ENCODE measurements around the gene PRDM15.

The PRDM15 gene

DNA sequence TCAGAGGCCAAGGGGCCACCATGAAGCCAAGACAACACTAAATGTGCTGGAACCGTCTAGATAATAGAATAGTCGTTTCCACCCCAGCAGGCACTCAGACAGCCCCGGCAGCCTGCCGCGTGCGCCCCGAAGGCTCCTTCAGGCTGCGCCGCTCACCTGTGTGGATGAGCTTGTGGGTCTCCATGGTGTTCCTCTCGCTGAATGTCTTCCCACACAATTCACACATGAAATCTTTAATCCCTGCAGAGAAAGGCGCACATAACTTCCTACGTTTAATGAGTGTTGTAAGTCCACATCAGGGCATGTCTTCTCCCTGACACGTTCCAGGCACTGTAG lies 68.6 kb downstream of the PRDM15 start:
- Histone ChIP-seq H3K27ac (ENCODE audit: low read depth in 2 of 2, low read length in 2 of 2) (no peak overlapping the region), H3K27me3 (ENCODE audit: control insufficient read depth in 2 of 2, insufficient read depth in 2 of 2, low read length in 2 of 2) (no peaks in the 10 kb centered on the region), H3K4me1 (ENCODE audit: control insufficient read depth in 2 of 2, insufficient read depth in 2 of 2, low read length in 2 of 2) (no peaks in the 10 kb centered on the region), H3K9me3 (ENCODE audit: control insufficient read depth in 2 of 2, low read length in 2 of 2) (no peaks in the 10 kb centered on the region), H3K4me3 (ENCODE audit: low read length in 2 of 2) (no peak overlapping the region), H3K36me3 (ENCODE audit: control insufficient read depth in 2 of 2, insufficient read depth in 2 of 2, low read length in 2 of 2) (peaks cover 11 to 36% of the 10 kb centered on the region in 2 donors), H3K9ac (ENCODE audit: low read depth in 1 of 2, low read length in 2 of 2) (no peak overlapping the region)

DNA sequence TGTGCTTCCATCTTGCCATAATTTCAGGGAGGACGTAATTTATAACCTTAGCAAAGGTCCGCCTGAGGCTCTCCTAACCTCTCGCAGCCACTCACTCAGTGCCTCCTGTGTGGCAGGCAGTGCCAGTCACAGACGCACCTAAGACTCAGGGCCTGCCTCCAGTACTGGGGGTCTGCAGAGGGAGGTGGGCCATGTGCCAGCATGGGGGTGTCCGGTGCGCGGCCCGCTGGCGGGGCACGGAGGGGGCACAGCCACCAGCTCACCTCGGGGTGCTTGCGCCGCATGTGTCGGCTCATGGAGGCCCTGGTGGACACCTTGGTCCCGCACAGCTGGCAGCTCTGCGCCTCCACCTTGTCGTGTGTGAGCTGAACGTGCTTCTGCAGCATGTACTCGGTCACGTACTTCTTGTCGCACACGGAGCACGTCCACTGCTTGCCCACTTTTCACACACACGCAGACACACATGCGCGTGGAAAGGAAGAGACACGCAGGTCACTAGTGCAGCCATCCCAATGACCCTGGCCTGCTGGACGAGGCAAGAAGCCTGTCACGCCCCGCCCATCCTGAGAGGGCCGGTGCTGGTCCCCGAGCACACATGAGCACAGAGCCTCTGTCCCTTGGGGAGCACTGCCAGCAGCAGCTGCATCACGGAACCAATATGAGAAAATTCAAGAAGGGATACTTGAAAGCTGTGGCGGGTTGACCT lies 69.1 kb downstream of the PRDM15 start:
- no peak overlapping the region for H3K9ac ChIP-seq (ENCODE audit: low read depth in 1 of 2, low read length in 2 of 2)
- H3K4me3 ChIP-seq (ENCODE audit: low read length in 2 of 2): no peak overlapping the region
- no peak overlapping the region for H3K27ac ChIP-seq (ENCODE audit: low read depth in 2 of 2, low read length in 2 of 2)
- H3K36me3 ChIP-seq (ENCODE audit: control insufficient read depth in 2 of 2, insufficient read depth in 2 of 2, low read length in 2 of 2): peaks cover 11 to 31% of the 10 kb centered on the region in 2 donors
- no peaks in the 10 kb centered on the region for H3K9me3 ChIP-seq (ENCODE audit: control insufficient read depth in 2 of 2, low read length in 2 of 2)
- H3K27me3 ChIP-seq (ENCODE audit: control insufficient read depth in 2 of 2, insufficient read depth in 2 of 2, low read length in 2 of 2): no peaks in the 10 kb centered on the region
- no peaks in the 10 kb centered on the region for H3K4me1 ChIP-seq (ENCODE audit: control insufficient read depth in 2 of 2, insufficient read depth in 2 of 2, low read length in 2 of 2)

DNA sequence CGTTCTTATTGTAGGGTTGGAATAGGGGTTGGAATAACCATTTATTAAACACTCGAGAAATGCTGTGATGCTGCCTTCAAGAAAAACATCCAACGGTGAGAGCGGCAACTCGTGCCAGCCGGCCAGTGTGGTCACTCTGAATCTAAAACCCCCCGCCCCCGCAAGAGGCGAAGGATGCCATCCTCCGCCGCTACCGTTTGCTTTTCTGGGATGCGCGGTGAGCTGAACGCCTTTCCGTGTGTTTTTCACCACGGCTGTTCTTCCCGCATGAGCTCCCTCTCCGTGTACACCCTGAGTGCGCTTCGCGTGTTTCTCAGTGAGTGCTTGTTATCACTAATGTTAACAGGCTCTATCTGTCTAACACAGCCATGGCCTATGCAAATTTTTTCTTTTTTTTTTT lies 70.3 kb downstream of the PRDM15 start:
- no peak overlapping the region for H3K27ac ChIP-seq (ENCODE audit: low read depth in 2 of 2, low read length in 2 of 2)
- no peaks in the 10 kb centered on the region for H3K4me1 ChIP-seq (ENCODE audit: control insufficient read depth in 2 of 2, insufficient read depth in 2 of 2, low read length in 2 of 2)

DNA sequence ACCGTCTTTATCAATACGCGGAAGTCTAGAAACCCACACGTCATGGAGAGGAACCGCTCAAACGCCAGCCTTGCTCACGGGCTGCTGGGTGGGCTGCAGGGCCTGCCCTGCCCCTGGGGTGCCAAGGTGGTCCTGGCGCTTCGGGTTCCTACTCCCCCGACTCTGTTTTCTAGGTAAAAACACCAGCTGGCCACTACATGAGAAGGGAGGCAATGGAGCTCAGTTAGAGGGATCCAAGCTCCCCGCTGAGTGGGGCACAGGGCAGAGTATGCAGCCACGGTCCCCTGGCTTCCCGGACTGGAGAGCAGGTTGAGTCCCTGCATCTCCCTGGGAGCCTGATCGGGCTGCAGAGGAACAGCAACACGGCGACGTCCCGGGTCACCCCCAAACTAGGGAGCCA lies 71.0 kb downstream of the PRDM15 start:
- H3K27ac ChIP-seq (ENCODE audit: low read depth in 2 of 2, low read length in 2 of 2): no peak overlapping the region
- H3K36me3 ChIP-seq (ENCODE audit: control insufficient read depth in 2 of 2, insufficient read depth in 2 of 2, low read length in 2 of 2): peaks cover 11 to 26% of the 10 kb centered on the region in 2 donors
- H3K9me3 ChIP-seq (ENCODE audit: control insufficient read depth in 2 of 2, low read length in 2 of 2): no peaks in the 10 kb centered on the region
- no peak overlapping the region for H3K4me3 ChIP-seq (ENCODE audit: low read length in 2 of 2)
- H3K4me1 ChIP-seq (ENCODE audit: control insufficient read depth in 2 of 2, insufficient read depth in 2 of 2, low read length in 2 of 2): no peaks in the 10 kb centered on the region
- H3K27me3 ChIP-seq (ENCODE audit: control insufficient read depth in 2 of 2, insufficient read depth in 2 of 2, low read length in 2 of 2): no peaks in the 10 kb centered on the region
- H3K9ac ChIP-seq (ENCODE audit: low read depth in 1 of 2, low read length in 2 of 2): no peak overlapping the region

More for the DNA sequence above, 70.3 kb downstream of the PRDM15 start:
- Histone ChIP-seq H3K27me3 (ENCODE audit: control insufficient read depth in 2 of 2, insufficient read depth in 2 of 2, low read length in 2 of 2) (no peaks in the 10 kb centered on the region), H3K9ac (ENCODE audit: low read depth in 1 of 2, low read length in 2 of 2) (no peak overlapping the region), H3K36me3 (ENCODE audit: control insufficient read depth in 2 of 2, insufficient read depth in 2 of 2, low read length in 2 of 2) (peaks cover 11 to 30% of the 10 kb centered on the region in 2 donors), H3K4me3 (ENCODE audit: low read length in 2 of 2) (no peak overlapping the region), H3K9me3 (ENCODE audit: control insufficient read depth in 2 of 2, low read length in 2 of 2) (no peaks in the 10 kb centered on the region)

DNA sequence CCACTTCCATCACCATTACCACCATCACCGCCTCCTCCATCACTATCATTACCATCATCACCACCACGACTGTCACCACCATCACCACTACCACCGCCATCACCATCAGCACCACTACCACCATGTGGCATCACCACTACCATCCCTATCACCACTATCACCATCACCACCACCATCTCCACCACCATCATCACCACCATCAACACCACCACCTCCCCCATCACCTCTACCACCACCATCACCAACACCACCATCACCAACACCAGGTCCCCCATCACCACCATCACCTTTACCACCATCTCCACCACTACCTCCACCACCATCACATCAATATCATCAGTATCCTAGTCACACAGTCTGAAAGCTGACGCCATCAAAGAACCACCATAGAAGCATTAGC lies 72.4 kb downstream of the PRDM15 start:
- H3K9ac ChIP-seq (ENCODE audit: low read depth in 1 of 2, low read length in 2 of 2): no peak overlapping the region
- no peak overlapping the region for H3K27ac ChIP-seq (ENCODE audit: low read depth in 2 of 2, low read length in 2 of 2)
- H3K27me3 ChIP-seq (ENCODE audit: control insufficient read depth in 2 of 2, insufficient read depth in 2 of 2, low read length in 2 of 2): no peaks in the 10 kb centered on the region
- no peak overlapping the region for H3K4me3 ChIP-seq (ENCODE audit: low read length in 2 of 2)
- H3K36me3 ChIP-seq (ENCODE audit: control insufficient read depth in 2 of 2, insufficient read depth in 2 of 2, low read length in 2 of 2): peaks cover 19 to 30% of the 10 kb centered on the region in 2 donors
- H3K9me3 ChIP-seq (ENCODE audit: control insufficient read depth in 2 of 2, low read length in 2 of 2): no peaks in the 10 kb centered on the region
- no peaks in the 10 kb centered on the region for H3K4me1 ChIP-seq (ENCODE audit: control insufficient read depth in 2 of 2, insufficient read depth in 2 of 2, low read length in 2 of 2)

DNA sequence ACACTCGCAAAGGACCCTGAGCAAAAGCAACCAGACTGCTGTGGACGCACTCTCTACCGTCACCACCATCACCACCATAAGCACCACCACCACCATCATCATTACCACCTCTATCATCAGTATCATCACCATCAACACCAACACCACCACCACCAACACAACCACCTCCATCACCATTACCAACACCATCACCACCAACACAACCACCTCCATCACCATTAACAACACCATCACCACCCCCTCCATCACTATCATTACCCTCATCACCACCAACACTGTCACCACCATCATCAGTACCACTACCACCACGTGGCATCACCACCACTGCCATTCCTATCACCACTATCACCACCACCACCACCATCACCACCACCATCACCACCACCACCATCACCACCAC lies 73.5 kb downstream of the PRDM15 start:
- H3K4me3 ChIP-seq (ENCODE audit: low read length in 2 of 2): no peak overlapping the region
- H3K27me3 ChIP-seq (ENCODE audit: control insufficient read depth in 2 of 2, insufficient read depth in 2 of 2, low read length in 2 of 2): no peaks in the 10 kb centered on the region
- no peaks in the 10 kb centered on the region for H3K9me3 ChIP-seq (ENCODE audit: control insufficient read depth in 2 of 2, low read length in 2 of 2)
- H3K27ac ChIP-seq (ENCODE audit: low read depth in 2 of 2, low read length in 2 of 2): no peak overlapping the region
- H3K9ac ChIP-seq (ENCODE audit: low read depth in 1 of 2, low read length in 2 of 2): no peak overlapping the region
- H3K4me1 ChIP-seq (ENCODE audit: control insufficient read depth in 2 of 2, insufficient read depth in 2 of 2, low read length in 2 of 2): no peaks in the 10 kb centered on the region
- H3K36me3 ChIP-seq (ENCODE audit: control insufficient read depth in 2 of 2, insufficient read depth in 2 of 2, low read length in 2 of 2): peaks cover 19 to 35% of the 10 kb centered on the region in 2 donors

DNA sequence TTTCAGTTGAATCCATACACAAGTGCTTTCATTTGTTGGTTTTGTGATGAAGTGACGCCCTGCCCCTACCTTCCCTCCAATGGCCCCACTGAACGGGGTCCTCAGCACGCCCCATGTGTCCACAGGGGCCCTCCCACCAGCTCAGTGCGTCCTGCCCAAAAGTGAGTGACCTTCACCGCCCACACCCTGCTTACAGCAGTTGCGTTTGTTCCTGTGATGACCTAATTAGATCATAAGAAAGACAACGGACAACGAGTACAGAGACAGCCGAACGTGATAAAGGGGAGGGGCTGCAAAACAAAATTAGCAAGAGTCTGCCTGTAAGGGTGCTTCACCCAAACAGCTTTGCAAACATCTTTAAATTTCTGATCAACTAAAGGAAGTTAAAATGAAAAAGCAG lies 74.1 kb downstream of the PRDM15 start:
- H3K4me1 ChIP-seq (ENCODE audit: control insufficient read depth in 2 of 2, insufficient read depth in 2 of 2, low read length in 2 of 2): no peaks in the 10 kb centered on the region
- H3K4me3 ChIP-seq (ENCODE audit: low read length in 2 of 2): no peak overlapping the region
- no peaks in the 10 kb centered on the region for H3K9me3 ChIP-seq (ENCODE audit: control insufficient read depth in 2 of 2, low read length in 2 of 2)
- H3K9ac ChIP-seq (ENCODE audit: low read depth in 1 of 2, low read length in 2 of 2): no peak overlapping the region
- no peak overlapping the region for H3K27ac ChIP-seq (ENCODE audit: low read depth in 2 of 2, low read length in 2 of 2)
- H3K36me3 ChIP-seq (ENCODE audit: control insufficient read depth in 2 of 2, insufficient read depth in 2 of 2, low read length in 2 of 2): peaks cover 14 to 35% of the 10 kb centered on the region in 2 donors
- no peaks in the 10 kb centered on the region for H3K27me3 ChIP-seq (ENCODE audit: control insufficient read depth in 2 of 2, insufficient read depth in 2 of 2, low read length in 2 of 2)

DNA sequence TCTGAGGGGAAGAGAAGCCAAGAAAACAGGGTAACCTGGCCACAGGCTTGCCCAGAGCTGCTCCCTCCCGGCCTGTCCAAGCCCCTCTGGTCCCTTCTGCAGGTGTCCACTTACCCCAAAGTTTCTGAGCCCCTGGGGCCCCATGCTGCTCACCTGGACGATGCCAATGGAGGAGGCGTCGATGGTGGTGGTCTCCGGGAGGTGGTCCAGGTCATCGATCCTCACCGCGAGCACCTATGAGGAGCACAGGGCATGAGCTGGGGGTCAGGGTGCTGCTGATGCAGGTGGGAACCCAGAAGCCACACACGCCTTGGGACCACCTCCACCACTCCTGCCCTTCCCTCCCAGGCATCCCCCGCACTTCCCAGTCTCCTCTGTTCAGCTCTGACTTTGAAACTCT lies 74.8 kb downstream of the PRDM15 start:
- H3K27me3 ChIP-seq (ENCODE audit: control insufficient read depth in 2 of 2, insufficient read depth in 2 of 2, low read length in 2 of 2): no peaks in the 10 kb centered on the region
- no peak overlapping the region for H3K27ac ChIP-seq (ENCODE audit: low read depth in 2 of 2, low read length in 2 of 2)
- H3K4me3 ChIP-seq (ENCODE audit: low read length in 2 of 2): no peak overlapping the region
- H3K36me3 ChIP-seq (ENCODE audit: control insufficient read depth in 2 of 2, insufficient read depth in 2 of 2, low read length in 2 of 2): peaks cover 12 to 34% of the 10 kb centered on the region in 2 donors
- H3K9ac ChIP-seq (ENCODE audit: low read depth in 1 of 2, low read length in 2 of 2): no peak overlapping the region
- no peaks in the 10 kb centered on the region for H3K4me1 ChIP-seq (ENCODE audit: control insufficient read depth in 2 of 2, insufficient read depth in 2 of 2, low read length in 2 of 2)
- no peaks in the 10 kb centered on the region for H3K9me3 ChIP-seq (ENCODE audit: control insufficient read depth in 2 of 2, low read length in 2 of 2)

DNA sequence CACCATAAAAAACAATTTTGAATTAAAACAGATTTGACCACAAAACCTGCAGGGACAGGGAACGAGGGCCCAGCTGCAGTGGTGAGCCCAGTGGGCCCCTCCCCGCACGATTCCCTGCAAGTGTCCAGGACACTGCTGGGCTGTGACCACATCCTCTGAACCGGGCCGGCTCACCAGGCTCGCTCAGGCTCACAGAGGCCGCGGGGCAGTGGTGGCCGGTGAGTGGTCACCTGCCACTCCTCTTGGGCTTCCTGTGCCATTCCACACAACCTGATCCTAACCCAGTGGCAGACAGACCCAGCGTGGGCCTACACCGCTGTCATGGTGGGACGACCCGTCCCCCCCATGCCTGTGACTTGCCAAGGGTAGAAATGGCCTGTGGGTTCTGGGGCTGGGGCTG lies 75.8 kb downstream of the PRDM15 start:
- H3K27ac ChIP-seq (ENCODE audit: low read depth in 2 of 2, low read length in 2 of 2): no peak overlapping the region
- peaks cover 12 to 39% of the 10 kb centered on the region in 2 donors for H3K36me3 ChIP-seq (ENCODE audit: control insufficient read depth in 2 of 2, insufficient read depth in 2 of 2, low read length in 2 of 2)
- H3K4me3 ChIP-seq (ENCODE audit: low read length in 2 of 2): no peak overlapping the region
- no peaks in the 10 kb centered on the region for H3K9me3 ChIP-seq (ENCODE audit: control insufficient read depth in 2 of 2, low read length in 2 of 2)
- H3K27me3 ChIP-seq (ENCODE audit: control insufficient read depth in 2 of 2, insufficient read depth in 2 of 2, low read length in 2 of 2): no peaks in the 10 kb centered on the region
- no peaks in the 10 kb centered on the region for H3K4me1 ChIP-seq (ENCODE audit: control insufficient read depth in 2 of 2, insufficient read depth in 2 of 2, low read length in 2 of 2)
- no peak overlapping the region for H3K9ac ChIP-seq (ENCODE audit: low read depth in 1 of 2, low read length in 2 of 2)

DNA sequence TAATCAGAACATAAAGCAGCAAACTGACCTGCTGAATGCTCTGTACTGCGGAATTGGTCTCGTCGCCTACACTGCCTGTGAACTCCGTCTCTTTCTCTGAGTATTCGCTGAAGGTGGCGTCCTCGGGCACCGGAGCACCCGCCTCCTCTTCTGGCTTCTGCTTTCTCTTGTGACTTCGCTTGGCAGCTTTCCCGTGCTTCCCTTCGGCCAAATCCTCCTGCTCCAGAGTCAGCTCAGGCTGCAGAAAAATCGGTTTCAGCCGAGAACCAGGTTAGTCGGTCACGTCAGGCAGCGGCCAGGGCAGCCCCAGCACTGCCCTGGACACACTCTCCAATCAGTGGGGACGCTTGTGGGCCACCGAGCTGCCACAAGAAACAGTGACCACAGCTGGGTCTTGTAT lies 76.5 kb downstream of the PRDM15 start:
- Histone ChIP-seq H3K9me3 (ENCODE audit: control insufficient read depth in 2 of 2, low read length in 2 of 2) (no peaks in the 10 kb centered on the region), H3K4me1 (ENCODE audit: control insufficient read depth in 2 of 2, insufficient read depth in 2 of 2, low read length in 2 of 2) (no peaks in the 10 kb centered on the region), H3K4me3 (ENCODE audit: low read length in 2 of 2) (no peak overlapping the region), H3K9ac (ENCODE audit: low read depth in 1 of 2, low read length in 2 of 2) (no peak overlapping the region), H3K27ac (ENCODE audit: low read depth in 2 of 2, low read length in 2 of 2) (no peak overlapping the region), H3K27me3 (ENCODE audit: control insufficient read depth in 2 of 2, insufficient read depth in 2 of 2, low read length in 2 of 2) (no peaks in the 10 kb centered on the region), H3K36me3 (ENCODE audit: control insufficient read depth in 2 of 2, insufficient read depth in 2 of 2, low read length in 2 of 2) (peaks cover 12 to 41% of the 10 kb centered on the region in 2 donors)

DNA sequence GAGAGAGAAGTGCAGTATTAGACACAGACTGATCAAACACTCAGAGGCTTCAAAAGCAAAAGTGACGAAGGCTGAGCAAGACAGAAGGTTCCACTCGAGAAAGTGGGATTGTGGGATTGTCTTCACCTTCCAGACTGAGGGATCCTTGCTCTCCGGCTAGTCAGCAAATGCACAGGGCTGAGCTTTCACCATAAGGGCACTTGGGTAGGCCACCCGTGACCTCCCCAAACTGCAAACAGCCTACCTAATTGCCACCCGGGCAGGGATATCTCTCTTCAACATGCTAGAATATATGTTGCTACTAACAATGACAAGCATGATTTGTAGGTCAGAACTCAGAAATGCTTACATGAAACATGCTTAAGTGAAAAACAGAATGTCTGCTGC lies 77.0 kb downstream of the PRDM15 start:
- H3K4me3 ChIP-seq (ENCODE audit: low read length in 2 of 2): no peak overlapping the region
- H3K27me3 ChIP-seq (ENCODE audit: control insufficient read depth in 2 of 2, insufficient read depth in 2 of 2, low read length in 2 of 2): no peaks in the 10 kb centered on the region
- no peaks in the 10 kb centered on the region for H3K4me1 ChIP-seq (ENCODE audit: control insufficient read depth in 2 of 2, insufficient read depth in 2 of 2, low read length in 2 of 2)
- H3K9me3 ChIP-seq (ENCODE audit: control insufficient read depth in 2 of 2, low read length in 2 of 2): no peaks in the 10 kb centered on the region
- peaks cover 12 to 41% of the 10 kb centered on the region in 2 donors for H3K36me3 ChIP-seq (ENCODE audit: control insufficient read depth in 2 of 2, insufficient read depth in 2 of 2, low read length in 2 of 2)
- H3K27ac ChIP-seq (ENCODE audit: low read depth in 2 of 2, low read length in 2 of 2): no peak overlapping the region
- H3K9ac ChIP-seq (ENCODE audit: low read depth in 1 of 2, low read length in 2 of 2): no peak overlapping the region
